Upper lobe of right lung (tissue), 1 donor: ENCODE data around the gene FAM210B. TPM values are rescaled to one million over a fixed set of nuclear protein-coding genes. Genes with fewer than 3 reads are reported as not detected.

Source experiments
- ATAC-seq: fragments of 200-7000 bp; cut with Tn5 transposase; one replicate; pipeline ENCODE4 v1.9.1; 2020; ENCODE audit warnings: mild to moderate bottlenecking, moderate library complexity
- DNase-seq: peaks from one replicate; pipeline ENCODE4 v3.0.0-alpha.2; 2020
- H3K27ac ChIP-seq: fragments of 200-600 bp; one replicate; pipeline ENCODE4 v1.8.0; 2022
- H3K27me3 ChIP-seq: fragments of 200-600 bp; one replicate; pipeline ENCODE4 v1.8.0; 2022; ENCODE audit warnings: mild to moderate bottlenecking
- H3K36me3 ChIP-seq: fragments of 200-600 bp; one replicate; pipeline ENCODE4 v1.8.0; 2022
- H3K4me1 ChIP-seq: fragments of 200-600 bp; one replicate; pipeline ENCODE4 v1.8.0; 2022
- H3K4me3 ChIP-seq: fragments of 200-600 bp; one replicate; pipeline ENCODE4 v1.8.0; 2022; ENCODE audit warnings: mild to moderate bottlenecking
- H3K9me3 ChIP-seq: fragments of 200-600 bp; one replicate; pipeline ENCODE4 v1.8.0; 2022
- CTCF ChIP-seq: fragments of 200-600 bp; IDR thresholded peaks from one replicate; pipeline ENCODE4 v1.8.0; 2022; ENCODE audit warnings: antibody characterized with exemption
- intact Hi-C: fragments of 100-400 bp; cut with DNase I; formaldehyde crosslinking; loops from one replicate; pipeline ENCODE4 v1.11.0; 2022
- total RNA-seq: library from RNA; stranded (reverse); fragmentation: NEBNext Ultra II Directional; extraction: Animal tissue kit (Norgen Biotek cat#: 25700); gene quantifications from one replicate; pipeline ENCODE4 v1.2.1, GENCODE V29; 2021
- donor health status: DM: no; HTN: yes; CAD: no; lungs with severe emphysema.

The FAM210B gene
- total RNA-seq, 1 donor from 2014 or later, result 39.5 TPM

GRCh38 chr20:56380375-56380774 is 21.6 kb downstream of the FAM210B start:
- no peaks in the 10 kb centered on the region for H3K4me1 ChIP-seq
- H3K36me3 ChIP-seq, result no peaks in the 10 kb centered on the region
- H3K27ac ChIP-seq, result no peak overlapping the region
- TF ChIP-seq CTCF, result no peak
- ATAC-seq (peak; percentile 35), DNase-seq (no peak)
- intact Hi-C loops, result no loop called here
- H3K4me3 ChIP-seq, result no peak overlapping the region
- no peaks in the 10 kb centered on the region for H3K27me3 ChIP-seq
- H3K9me3 ChIP-seq, result no peaks in the 10 kb centered on the region

DNA sequence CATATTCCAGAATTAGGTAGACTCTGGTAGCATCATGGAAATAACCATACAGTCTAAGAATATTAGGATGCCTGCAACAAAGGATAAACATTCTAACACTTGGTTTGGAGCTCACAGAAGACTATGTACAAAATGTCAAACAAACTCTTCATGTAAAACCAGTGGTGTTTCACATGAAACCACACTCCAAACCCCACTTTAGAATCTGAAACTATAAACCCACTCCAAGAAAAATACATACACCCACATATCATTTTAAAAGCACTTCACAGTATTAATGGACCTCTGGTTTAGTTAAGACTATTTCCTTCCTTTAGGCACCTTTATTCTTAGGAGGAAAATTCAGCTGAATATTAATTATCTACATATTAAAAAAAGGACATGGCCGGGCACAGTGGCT is 22.7 kb downstream of the FAM210B start:
- H3K4me3 ChIP-seq, result no peak overlapping the region
- intact Hi-C loops, result no loop called here
- H3K36me3 ChIP-seq, result no peaks in the 10 kb centered on the region
- H3K27me3 ChIP-seq, result no peaks in the 10 kb centered on the region
- no peak for TF ChIP-seq CTCF
- no peaks in the 10 kb centered on the region for H3K4me1 ChIP-seq
- no peak for DNase-seq
- H3K27ac ChIP-seq, result no peak overlapping the region
- no peaks in the 10 kb centered on the region for H3K9me3 ChIP-seq
- ATAC-seq, result no peak

DNA sequence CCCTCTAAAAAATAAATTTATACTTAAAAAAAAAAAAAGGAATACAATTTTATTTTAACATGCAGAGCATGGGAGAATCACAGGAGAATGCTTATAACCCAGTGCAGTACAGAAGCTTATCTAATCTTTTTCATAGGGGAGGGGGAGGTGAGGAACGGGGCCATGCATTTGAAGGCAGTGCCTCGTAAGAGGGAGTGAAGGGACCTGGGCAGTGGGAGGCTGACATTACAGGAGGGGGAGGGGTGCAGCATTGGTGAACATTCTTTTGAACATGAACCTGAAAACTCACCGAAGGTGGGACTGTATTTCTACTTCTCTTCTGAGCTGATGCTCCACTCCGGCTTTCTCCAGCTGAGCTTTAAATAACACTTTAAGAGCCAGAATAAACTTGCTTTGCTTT is 23.9 kb downstream of the FAM210B start:
- H3K4me1 ChIP-seq, result no peaks in the 10 kb centered on the region
- no peaks in the 10 kb centered on the region for H3K27me3 ChIP-seq
- intact Hi-C loops, result no loop called here
- H3K9me3 ChIP-seq, result no peaks in the 10 kb centered on the region
- no peak for ATAC-seq
- no peak for TF ChIP-seq CTCF
- H3K27ac ChIP-seq, result no peak overlapping the region
- no peak overlapping the region for H3K4me3 ChIP-seq
- no peaks in the 10 kb centered on the region for H3K36me3 ChIP-seq
- DNase-seq, result no peak

- DNase-seq (no peak), ATAC-seq (no peak)
- no peak overlapping the region for H3K27ac ChIP-seq
- no peak overlapping the region for H3K4me3 ChIP-seq
- no peaks in the 10 kb centered on the region for H3K27me3 ChIP-seq
- H3K9me3 ChIP-seq, result no peaks in the 10 kb centered on the region
- intact Hi-C loops, result no loop called here
- H3K36me3 ChIP-seq, result no peaks in the 10 kb centered on the region
- no peaks in the 10 kb centered on the region for H3K4me1 ChIP-seq
- TF ChIP-seq CTCF, result no peak
These were observed 24.6 kb downstream of the FAM210B start for GRCh38 chr20:56383334-56383733.

- DNase-seq (no peak), ATAC-seq (peak; percentile 65)
- no peaks in the 10 kb centered on the region for H3K27me3 ChIP-seq
- no peaks in the 10 kb centered on the region for H3K9me3 ChIP-seq
- intact Hi-C loops, result no loop called here
- no peak overlapping the region for H3K27ac ChIP-seq
- H3K4me3 ChIP-seq, result no peak overlapping the region
- TF ChIP-seq CTCF, result no peak
- H3K36me3 ChIP-seq, result no peaks in the 10 kb centered on the region
- no peaks in the 10 kb centered on the region for H3K4me1 ChIP-seq
These were observed 26.4 kb downstream of the FAM210B start for GRCh38 chr20:56385130-56385529.

DNA sequence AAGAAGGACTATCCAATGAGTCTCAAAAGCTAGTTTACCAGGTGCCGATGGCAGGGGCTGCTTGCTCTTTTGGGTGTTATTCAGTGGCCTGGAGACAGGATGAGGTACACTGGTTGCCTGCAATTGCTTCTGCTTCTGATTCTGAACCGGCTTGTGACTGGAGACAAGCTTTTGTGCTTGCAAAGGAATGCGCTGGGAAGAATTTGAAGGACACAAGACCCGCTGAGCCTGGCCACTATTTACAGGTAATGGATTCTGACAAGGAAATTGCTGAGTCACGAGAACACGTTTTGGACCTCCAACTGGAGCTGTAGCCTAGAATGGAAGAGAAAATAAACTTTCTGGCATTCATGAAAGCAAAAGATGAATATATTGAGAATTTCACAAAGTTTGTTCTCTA is 27.4 kb downstream of the FAM210B start:
- TF ChIP-seq CTCF, result no peak
- ATAC-seq (no peak), DNase-seq (no peak)
- no peak overlapping the region for H3K4me3 ChIP-seq
- intact Hi-C loops, result no loop called here
- peaks cover 3% of the 10 kb centered on the region for H3K4me1 ChIP-seq
- H3K9me3 ChIP-seq, result no peaks in the 10 kb centered on the region
- no peak overlapping the region for H3K27ac ChIP-seq
- no peaks in the 10 kb centered on the region for H3K27me3 ChIP-seq
- H3K36me3 ChIP-seq, result no peaks in the 10 kb centered on the region
